HG03108 (cell line): ENCODE measurements around the gene RNF217.
"Not testable (repeated sequence)": the region's sequence is repeated elsewhere in the genome, so short reads cannot be mapped to it uniquely, and the experiment has no call there.

ENCODE experiments used
- ATAC-seq: cut with Tn5 transposase; IDR thresholded peaks from one replicate; pipeline ENCODE4 v1.9.1; 2021; ENCODE audit warnings: moderate library complexity; ENCODE audit not compliant: unreplicated experiment

RNF217 gene

DNA sequence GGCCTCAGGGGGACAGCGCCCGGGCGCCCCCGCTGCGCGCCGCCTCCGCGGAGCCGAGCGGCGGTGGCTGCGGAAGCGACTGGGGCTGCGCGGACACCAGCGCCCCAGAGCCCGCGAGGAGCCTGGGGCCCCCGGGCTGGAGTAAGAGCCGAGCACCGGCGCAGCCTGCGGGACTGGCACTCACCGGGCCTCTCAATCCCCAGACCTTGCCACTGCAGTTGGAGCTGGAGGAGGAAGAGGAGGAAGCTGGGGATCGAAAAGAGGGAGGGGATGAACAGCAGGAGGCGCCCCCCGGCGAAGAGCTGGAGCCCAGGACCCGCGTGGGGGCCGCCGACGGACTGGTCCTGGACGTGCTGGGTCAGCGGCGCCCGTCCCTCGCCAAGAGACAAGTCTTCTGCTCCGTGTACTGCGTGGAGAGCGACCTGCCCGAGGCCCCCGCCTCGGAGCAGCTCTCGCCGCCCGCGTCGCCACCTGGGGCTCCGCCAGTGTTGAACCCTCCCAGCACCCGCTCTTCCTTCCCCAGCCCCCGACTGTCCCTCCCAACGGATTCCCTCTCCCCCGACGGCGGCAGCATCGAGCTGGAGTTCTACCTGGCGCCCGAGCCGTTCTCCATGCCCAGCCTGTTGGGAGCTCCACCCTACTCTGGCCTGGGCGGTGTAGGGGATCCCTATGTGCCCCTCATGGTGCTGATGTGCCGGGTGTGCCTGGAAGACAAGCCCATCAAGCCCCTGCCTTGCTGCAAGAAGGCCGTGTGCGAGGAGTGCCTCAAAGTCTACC is 590 bp downstream of the RNF217 start:
- ATAC-seq: no peak

DNA sequence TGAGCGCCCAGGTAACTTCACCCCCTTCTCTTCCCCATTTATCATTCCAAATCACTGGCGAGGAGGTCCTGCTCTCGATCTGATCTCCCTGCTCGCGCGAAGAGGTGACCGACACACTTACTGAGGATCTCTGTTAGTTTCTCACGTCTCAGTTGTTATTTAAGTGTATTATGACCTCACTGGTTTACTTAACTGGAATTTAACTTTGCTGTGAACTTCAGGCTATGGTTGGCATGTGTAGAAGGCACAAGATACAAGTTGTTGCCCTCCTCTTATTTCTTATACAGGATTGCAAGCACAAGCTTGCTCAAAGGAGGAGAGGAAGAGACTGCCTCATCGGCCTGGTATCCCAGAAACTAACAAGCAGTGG is 1.2 kb downstream of the RNF217 start:
- no peak for ATAC-seq

- ATAC-seq: no peak
Observed at GRCh38 chr6:124963831-124964763, 1.9 kb downstream of the RNF217 start.

DNA sequence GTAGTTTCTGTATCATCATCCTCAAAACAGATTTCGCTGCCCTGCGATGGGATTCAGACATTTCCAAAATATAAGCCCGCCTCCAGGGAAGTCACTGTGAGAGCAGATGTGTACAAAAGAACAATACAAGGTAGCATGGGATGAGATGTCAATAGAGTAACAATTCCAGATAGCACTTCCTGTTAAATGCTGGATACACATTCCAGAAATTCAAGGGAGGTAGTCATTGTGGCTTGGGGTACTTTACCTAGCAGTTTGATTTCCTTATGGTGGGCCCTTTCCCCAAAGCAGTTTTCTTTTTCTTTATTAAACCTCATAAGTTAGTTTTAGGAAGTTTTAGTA is 2.5 kb downstream of the RNF217 start:
- no peak for ATAC-seq

- ATAC-seq: not testable (repeated sequence)
Observed at GRCh38 chr6:124965424-124965850, 3.2 kb downstream of the RNF217 start.

DNA sequence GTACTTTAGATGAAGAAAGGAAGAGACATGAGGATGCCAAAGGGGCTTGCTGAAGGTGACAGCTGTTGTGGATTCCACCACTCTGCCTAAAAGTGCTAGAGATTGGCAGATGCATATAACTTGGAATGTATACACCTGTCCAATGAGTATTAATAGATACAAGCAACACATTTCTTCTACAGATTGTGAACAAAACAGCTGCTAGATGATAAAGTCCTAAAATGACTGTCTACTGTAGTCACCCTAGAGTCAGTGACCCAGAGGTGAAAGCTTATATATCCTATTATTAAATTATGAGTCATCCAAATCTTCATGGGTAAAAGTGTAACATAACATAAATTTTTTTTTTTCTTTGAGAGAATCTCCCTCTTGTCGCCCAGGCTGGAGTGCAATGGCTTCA is 5.2 kb downstream of the RNF217 start:
- no peak for ATAC-seq

DNA sequence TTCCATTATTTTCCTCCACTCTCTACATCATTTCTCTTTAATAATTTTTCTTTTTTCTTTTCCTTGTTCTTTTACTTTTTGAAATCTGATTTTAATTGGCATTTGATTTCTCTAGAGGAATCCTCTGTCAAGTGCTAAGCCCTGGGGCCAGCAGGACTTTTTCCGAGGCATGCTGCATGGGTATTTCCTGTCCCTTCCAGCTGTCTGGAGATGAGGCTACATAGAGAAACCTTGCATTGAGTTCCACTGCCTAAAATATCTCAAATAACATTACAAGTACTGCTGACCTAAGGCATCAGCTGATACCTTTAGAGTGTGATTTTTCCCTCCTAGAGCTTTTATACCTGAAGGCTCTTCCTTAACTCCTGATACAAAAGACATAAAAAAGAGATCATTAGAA is 6.2 kb downstream of the RNF217 start:
- ATAC-seq: no peak

DNA sequence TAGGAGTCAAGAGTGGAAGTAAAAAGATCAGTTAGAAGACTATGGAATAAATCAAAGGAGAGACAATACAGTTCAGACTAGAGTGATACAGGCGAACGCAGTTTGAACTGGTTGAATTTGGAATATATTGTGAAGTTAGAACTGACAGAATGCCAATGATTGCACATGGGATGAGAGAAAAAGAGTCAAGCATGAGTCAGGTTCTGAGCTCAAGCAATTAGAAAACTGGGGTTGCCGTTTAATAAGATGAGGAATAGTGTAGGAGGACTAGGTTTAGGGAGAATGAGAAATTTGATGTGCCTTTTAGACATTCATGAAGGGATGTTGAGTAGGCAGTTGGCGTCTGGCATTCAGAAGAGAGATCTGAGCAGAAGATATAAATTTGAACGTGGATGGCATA is 8.0 kb downstream of the RNF217 start:
- no peak for ATAC-seq

- ATAC-seq: no peak
Observed at GRCh38 chr6:124970763-124971162, 8.5 kb downstream of the RNF217 start.

DNA sequence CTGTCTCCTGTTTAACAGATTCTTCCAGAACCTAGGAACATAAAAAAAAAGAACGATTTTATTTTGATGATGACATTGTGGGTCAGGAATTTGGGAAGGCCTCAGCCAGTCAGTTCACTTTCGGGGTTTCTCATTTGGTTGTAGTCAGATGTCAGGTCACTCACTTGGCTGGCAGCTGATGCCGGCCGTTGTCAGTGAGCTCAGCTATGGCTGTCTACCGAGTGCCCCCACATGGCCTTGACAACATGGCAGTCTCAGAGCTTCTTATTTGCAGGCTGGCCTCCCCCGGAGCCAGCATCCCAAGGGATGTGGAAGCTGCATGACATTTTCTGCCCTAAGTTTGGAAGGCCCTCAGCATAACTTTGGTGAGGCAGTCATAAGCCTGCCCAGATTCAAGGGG is 11.5 kb downstream of the RNF217 start:
- ATAC-seq: no peak

DNA sequence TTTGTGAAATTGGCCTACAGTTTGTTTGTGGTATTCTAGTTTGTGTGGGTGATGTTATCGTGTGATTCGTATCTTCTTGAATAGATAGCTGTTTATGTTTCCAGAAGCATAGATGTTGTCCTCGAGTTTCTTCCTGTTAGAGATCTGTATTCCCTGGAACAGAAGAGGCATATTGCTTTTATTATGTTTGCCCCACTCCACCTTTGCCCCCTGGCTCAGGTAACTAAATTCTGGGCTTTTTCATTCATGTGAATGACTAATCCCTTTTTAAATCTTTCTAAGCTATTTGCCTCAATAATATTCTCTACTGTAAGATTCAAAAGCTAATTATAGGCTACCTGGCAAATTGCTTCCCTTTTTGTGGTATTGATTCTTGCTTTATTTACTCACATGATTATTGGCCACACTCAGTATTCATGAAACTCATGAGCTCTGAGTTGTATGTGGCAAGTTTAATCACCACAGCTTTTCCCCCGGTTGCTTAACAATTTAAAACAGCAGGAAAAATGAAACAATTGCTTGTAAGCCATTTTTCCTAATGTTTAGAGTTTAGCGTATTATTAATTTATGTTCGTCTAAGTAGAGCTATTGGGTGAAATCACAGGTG is 12.6 kb downstream of the RNF217 start:
- no peak for ATAC-seq

- ATAC-seq: no peak
Observed at GRCh38 chr6:124977067-124977908, 15.1 kb downstream of the RNF217 start.

DNA sequence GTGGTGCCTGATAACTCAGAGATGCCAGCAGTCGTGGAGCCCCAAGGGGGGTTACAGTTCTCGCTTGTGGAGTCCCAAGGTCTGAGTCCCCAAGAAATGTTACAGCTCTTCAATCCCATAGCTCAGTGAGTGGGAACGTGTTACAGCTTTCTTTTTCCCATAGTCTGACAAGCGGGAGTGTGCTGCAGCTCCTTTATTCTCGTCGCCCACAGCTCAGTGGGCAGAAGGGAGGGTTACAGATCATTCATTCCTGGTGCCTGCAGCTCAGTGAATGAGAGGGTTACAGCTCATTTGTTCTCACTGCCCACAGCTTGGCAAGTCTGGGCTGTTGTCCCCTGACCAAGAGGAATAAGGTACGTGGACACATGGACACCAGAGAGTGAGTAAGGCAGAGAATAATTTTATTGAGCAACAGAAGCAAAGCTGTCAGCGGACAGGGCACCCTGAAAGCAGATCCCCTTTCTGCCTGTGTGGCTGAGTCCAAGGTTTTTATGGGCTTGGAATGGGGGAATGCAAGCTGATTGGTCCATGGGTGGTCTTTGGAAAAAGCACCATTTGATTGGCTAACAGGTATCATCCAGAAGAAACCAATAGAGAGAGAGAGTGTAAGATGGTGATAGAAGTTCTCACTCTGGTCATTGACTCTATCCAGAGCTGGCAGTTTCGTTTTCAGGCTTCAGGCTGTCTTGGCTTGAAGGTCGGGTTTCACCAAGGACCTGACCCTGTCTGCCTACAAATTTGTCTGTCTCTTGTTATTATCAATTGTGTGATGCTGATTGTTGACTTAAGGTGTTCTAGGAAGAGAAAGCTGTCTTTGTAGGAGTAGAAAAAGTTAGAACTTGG is 16.4 kb downstream of the RNF217 start:
- no peak for ATAC-seq

- no peak for ATAC-seq
Observed at GRCh38 chr6:124979294-124979678, 17.0 kb downstream of the RNF217 start.

DNA sequence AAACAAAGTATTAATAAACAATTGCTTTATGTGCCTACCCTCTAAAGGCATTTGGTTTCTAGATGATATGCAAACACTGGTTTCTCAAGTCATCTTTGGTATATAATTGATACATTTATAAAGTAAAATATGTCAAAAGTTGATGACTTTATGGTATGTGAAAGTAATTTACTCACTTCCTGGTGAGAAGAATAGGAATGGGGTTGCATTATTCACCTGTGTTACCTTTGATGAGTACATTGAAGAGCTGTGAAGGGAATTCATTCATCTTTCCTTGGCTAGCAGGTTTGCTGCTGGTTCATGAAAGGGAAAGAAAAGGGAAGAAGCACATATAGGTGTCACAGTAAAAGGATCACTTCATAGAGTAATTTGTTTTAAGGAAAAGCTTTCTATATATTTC is 20.4 kb downstream of the RNF217 start:
- no peak for ATAC-seq

- no peak for ATAC-seq
Observed at GRCh38 chr6:124983383-124984083, 21.3 kb downstream of the RNF217 start.

DNA sequence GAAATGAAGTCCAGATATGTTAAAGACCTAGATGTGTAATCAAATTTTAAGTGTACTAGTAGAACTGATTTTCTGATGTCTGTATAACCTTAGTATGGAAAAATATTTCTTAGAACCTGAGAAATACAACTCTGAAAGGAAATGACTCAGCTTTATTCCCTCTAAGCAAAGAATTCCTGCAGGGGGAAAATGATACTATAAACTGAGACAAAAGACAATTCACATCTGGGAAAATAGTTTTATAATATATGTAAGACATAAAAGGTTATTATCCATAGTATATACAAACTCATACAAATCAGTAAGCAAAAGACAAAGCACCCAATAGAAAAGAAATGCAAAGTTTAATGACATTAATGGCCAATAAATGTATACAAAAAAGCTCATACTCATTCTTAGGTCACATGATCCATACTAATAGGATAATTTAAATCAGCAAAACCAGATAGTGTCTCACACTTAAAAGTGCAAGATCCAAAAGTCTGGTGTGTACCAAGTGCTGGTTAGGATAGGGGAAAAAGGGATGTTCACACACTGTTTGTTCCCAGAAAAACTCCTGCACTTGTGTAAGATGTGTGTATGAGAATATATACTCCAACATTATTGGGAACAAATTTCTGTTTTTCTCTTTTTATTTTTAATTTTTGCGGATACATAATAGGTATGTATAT is 22.6 kb downstream of the RNF217 start:
- no peak for ATAC-seq

GRCh38 chr6:124986164-124986563 is 23.9 kb downstream of the RNF217 start:
- no peak for ATAC-seq

GRCh38 chr6:124987291-124987690 is 25.1 kb downstream of the RNF217 start:
- no peak for ATAC-seq
